GM19372 (cell line): ENCODE results near the gene TMOD2.
A peak's percentile ranks its signal among the peaks of the same experiment; 100 is the strongest.

Source experiments
- ATAC-seq: cut with Tn5 transposase; IDR thresholded peaks from one replicate; pipeline ENCODE4 v1.9.1; 2021; ENCODE audit warnings: mild to moderate bottlenecking, low read depth, moderate library complexity; ENCODE audit not compliant: unreplicated experiment

The TMOD2 gene

DNA sequence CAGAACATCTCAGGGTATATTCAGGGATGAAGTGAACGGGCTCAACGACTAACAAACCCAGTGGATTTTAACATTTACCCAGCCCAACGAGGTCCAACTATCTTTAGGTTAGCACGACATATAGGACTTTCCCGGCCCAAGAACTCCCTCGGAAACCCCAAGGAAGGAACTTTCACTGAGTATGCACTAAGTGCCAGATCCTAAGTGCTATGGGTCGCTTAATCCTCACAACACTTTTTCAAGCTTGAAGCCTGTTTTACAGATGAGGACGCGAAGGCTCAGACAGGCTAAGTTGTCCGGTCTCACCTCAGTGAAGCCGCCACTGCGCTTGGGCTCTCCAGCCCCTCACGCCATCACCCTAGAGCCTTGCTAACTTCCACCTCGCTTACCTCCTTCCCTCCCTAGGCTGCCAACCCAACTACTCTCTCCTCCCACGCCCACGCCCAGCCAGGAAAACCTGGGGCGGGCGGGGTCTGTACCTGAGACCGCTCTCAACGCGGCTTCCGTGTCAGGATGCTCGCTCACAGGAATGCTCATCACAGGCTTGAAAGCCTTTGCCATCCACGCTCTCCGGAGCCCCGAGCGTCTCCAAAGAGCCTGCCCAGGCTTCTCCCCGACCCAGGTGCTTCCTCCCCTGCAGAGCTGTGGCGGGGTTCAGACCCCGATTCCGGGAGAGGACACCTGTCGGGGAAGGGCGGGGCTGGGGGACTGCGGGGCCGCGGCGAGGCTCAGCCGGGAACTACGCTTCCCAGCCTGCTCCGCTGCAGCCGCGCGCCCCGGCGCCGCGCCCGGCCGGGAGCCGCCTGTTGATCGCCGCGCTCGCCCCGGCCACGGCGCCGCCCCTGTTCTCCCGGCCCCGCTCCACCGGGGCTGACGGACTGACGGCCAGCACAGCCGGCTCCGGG is at the start of gene TMOD2:
Gene TMOD2, plus strand, starts transcription at position 806 of the 905 bp plus-strand sequence. CDS start 14,845 bp downstream, outside the sequence.
- peak; percentile 70 for ATAC-seq

DNA sequence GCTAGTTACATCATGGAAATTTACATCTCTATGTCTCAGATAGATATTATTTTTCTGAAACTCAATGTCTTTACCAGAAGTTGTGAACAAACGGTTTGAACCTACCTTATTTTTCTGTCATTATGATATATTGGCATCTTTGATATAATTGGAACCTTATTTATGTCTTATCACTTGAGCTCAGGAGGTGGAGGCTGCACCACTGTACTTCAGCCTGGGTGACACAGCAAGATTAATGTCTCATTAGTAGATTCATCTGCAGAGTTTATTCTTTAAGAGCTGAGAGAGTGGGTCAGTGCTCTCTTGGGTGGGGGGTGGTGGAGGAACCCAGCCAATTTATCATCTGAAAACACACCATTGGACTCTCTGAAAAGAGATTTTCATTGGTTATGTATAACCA is 48.7 kb upstream of the TMOD2 start:
- ATAC-seq, result no peak

DNA sequence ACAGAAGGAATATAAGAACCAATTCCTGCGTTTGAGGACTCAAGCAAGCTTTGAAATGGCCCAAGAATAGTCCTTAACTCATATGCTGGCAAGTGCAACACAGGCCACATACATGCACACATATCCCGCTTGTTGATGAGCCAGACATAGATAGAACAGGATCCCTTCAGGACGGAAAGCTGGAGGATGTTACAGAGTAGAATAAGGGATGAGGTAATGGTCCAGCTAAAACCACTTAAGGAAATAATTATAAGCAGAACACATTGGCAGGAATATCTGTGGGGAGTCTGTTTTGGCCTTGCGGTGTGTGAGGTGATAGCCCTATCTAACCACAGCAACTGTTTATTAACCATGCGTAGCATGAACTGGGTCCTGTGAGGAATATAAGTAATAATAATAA is 45.1 kb upstream of the TMOD2 start:
- ATAC-seq, result no peak

DNA sequence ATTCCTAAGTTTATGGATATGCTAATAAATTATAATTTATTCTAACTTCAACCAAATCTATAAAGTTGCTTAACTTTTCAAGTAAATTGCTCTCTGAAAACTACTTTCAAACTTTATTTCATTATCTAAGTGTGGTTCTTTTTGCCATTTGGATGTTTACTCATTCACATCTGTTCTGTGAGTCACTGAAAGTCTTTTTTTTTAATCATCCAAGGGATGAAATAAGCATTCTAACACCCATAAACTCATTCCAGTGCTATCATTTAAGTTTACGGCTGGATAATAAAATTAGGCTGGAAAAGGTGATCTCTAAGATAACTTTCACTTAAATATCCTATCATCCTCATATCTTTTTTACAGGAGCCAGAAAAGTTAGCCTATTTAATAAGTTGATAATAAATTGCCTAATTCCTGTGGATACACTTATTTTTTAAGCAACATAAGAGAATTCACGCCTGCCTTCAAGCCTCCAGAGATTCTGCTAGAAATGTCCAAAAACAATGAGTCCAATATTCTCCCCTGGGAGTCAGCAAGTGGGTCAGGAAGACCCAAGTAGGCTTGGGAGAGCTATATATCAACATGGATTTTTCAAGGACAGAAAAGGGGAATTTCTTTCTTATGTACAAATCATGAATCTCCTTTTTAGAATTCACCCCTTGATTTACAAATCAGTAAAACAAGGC is 44.3 kb upstream of the TMOD2 start:
- no peak for ATAC-seq

DNA sequence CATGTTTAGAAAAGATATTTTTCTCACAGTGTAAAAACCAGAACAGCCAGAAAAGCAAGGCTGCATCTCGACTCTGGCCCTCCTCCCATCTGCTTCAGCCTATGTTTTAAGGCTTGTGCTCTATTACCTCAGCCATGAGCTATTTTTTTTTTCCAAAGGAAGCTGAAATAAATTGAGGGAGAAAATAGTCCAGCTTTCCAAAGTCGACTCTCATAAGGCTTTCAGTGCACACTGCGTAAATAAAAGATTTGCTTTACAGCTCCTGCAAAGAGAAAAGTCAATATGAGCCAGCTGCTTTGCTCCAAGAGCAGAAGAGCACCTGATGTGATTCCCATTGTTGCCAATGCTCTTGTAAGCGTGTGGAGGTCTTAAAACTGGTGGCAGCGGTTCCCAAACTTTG is 43.4 kb upstream of the TMOD2 start:
- no peak for ATAC-seq

DNA sequence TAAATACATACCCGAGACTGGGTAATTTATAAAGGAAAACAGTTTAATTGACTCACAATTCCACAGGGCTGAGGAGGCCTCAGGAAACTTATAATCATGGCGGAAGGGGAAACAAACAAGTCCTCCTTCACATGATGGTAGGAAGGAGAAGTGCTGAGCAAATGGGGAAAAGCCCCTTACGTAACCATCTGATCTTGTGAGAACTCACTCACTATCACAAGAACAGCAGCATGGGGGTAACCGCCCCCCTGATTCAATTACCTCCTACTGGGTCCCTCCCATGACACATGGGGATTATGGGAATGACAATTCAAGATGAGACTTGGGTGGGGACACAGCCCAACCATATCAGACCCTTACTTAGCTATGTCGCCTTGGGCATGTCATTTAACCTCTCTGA is 42.4 kb upstream of the TMOD2 start:
- no peak for ATAC-seq

DNA sequence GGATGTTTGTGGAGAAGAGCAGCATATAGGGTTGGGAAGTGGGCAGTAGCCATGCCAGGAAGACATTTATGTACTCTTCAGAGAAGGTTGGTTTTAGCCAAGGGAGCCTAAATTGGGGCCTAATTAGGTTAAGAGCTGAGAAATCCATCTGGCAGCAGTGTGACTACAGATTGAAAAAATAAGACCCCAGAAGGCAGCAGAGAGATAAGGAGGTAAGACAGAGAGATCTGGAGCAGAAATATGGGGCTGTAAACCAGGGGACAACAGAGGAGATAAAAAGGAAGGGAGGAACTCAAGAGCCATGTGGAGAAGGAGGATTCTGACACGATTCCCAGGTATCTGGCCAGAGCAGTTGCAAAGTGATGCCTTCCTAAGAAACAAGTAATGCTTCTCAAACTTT is 37.2 kb upstream of the TMOD2 start:
- no peak for ATAC-seq

DNA sequence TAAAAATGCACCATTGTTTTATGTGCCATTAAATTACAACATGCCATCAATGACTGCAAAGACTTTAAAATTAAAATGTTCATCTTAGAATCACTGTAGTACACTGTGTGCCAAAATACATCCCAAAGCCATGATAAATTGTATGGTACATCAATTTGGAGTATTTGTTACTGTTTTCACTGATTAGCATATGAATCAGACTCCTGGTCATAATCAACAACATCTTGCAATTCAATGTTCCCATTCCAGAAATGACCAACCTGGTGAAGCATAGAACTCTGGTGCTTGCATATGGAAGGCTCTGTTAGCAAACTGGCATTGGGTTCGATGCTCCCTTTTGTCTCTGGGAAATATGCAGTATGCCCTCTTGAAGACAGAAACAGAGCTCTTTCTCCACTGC is 36.5 kb upstream of the TMOD2 start:
- no peak for ATAC-seq

DNA sequence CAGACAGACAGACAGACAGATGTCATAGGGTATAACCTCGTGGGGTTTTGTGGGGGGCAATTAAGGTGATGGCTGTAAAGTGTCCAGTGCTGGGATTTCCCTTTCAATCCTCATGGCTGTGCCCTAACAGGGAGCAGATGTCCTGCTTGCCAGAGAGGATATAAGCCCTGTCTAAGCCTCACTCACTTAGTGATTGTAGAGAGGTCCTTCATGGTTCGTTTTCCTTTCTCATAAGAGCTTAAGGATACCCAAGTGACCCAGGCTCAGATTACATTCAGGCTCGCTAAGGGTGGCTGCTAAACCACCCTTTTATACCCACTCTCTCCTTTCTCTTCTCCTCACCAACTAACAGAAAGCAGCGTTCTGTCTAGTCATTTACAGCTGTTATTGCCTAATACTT is 33.2 kb upstream of the TMOD2 start:
- ATAC-seq, result no peak

DNA sequence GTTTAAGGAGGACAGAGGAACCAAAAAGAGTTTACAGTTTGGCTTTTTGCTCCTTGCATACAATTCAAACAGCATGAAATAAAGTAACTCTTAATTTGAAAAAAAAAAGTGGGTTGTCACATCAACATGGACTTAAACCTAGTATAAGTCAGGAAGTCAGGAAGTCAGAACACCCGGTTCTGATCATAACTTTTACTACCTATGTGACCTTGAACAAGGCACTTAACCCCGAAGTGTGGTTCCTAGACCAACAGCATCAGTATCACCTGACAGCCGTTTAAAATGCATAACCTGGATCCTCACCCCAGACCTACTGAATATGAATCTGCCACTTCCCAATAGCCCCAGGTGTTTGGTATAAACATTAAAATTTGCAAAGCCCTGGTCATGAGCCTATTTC is 32.7 kb upstream of the TMOD2 start:
- no peak for ATAC-seq

DNA sequence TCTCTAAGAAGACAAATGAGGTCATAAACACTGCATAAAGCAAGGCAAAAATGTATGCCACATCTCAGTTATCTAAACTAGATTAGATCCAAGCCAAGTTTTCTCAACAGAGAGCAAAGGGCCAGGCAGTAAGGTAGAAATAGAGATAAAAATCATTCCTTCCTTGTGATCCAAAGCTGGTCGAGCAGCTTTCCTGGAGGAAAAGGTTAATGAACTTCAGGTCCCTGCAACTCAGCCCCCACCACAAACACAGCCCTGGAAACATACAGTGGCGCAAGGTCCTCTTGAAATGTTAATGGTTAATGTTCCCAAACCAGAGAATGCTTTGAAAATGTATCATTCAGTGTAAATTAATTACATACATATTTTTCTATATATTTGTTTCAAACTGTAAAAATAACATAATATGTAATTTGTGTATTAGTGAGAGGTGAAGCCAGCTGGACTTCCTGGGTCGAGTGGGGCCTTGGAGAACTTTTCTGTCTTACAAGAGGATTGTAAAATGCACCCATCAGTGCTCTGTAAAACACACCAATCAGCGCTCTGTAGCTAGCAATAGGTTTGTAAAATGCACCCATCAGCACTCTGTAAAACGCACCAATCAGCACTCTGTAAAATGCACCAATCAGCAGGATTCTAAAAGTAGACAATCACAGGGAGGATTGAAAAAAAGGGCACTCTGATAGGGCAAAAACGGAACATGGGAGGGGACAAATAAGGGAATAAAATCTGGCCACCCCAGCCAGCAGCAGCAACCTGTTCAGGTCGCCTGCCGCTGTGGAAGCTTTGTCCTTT is 31.0 kb upstream of the TMOD2 start:
- ATAC-seq, result no peak

DNA sequence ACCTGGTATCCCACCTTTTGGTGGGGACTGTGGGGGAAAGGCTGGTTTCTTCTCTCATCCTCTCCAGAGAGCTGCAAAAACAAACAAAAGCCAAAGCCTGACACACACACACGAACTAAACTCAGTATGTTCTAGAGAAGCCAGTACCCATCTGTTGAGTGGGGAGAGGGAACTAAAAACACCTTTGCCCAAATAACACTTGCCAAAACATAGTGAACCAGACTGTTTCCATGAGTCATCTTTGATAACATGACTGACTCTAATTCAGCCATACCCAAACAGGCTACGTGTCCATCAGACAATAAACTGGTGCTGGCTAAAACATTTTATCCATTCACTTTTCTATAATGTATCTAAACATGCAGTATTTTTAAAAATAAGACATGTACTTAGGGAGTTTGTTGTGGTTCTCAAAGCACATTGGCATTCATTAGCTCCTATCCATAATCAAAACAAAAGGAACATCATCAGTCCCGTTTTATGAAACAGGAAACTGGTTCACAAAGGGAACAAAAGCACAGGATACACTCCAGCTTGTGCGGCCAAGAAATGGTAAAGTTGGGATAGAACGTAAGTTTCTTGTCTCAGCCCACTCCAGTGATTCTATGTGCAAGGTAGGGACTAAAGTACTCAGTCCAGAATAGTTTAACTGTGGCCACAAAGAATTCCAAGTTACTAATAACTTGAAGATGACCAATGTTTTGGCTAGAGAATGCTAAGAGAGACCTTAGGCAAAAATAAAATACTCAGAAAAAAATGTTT is 30.0 kb upstream of the TMOD2 start:
- no peak for ATAC-seq

DNA sequence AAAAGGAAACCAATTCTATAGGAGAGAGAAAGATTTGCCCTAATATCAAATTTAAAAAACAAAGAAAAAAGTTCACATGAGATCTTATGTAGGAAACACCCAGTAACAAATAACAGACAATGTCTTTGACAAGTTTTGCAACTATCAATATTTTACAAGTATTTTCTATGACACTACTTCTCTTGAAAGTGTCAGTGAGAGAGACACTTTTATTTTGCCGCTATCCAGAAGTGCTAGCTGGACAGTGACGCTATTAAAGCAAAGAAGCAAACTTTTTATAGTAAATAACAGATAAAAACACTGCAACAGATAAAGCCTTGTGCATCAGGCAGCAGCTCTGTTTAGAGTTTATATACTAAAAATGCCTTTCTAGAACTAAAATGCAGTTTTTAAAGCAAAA is 27.2 kb upstream of the TMOD2 start:
- ATAC-seq, result no peak

DNA sequence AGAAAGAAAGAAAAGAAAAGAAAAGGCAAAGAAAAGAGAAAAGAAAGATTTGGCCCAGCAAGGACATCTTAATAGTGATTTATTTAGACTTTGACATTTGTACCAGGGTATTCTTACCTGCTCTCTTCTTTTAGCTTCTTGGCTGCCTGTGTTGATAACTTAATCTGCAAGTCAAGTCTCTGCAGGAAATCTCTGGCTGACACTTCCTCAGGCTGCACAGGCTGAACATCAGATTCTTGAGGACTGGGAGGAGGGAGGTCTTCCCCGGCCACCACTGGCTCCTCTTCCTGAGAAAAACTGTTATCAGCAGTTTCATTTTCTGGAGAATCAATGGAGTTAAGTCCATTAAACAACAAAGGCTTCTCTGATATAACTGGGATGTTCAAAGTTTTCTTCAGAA is 26.7 kb upstream of the TMOD2 start:
- no peak for ATAC-seq

DNA sequence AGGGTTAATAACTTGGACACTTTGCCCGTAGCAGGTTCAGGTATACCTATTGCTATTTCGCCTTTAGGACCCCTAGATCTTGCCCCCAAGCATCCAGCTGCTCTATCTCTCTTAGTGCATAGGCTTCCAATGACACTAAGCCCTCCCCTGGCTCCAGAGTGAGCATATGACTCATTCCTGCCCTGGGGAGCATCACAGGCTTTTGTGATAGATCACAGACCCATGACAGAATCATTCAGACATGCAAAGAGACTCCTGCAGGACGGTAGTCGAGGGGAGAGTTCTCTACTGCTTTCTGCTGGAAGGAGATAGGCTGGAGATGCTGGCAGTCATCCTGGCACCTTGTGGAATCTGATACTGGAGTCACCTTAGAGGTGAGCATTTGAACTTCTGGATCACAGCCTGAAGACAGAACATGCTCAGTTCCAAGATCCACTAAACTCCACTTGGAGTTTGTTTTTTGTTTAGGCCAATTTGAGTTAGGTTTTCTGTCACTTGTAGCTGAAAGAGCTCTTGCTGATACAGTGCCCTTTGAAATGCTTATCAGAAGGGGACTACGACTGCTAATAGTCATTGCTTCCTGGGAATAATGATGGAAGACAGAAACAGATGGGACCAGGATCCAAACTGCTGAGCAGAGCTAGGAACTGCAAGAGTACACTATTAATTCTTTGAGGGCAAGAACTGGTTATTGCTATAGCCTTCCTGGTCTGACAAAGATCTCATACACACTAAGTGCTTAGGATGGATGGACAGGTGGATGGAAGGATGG is 24.9 kb upstream of the TMOD2 start:
- no peak for ATAC-seq

DNA sequence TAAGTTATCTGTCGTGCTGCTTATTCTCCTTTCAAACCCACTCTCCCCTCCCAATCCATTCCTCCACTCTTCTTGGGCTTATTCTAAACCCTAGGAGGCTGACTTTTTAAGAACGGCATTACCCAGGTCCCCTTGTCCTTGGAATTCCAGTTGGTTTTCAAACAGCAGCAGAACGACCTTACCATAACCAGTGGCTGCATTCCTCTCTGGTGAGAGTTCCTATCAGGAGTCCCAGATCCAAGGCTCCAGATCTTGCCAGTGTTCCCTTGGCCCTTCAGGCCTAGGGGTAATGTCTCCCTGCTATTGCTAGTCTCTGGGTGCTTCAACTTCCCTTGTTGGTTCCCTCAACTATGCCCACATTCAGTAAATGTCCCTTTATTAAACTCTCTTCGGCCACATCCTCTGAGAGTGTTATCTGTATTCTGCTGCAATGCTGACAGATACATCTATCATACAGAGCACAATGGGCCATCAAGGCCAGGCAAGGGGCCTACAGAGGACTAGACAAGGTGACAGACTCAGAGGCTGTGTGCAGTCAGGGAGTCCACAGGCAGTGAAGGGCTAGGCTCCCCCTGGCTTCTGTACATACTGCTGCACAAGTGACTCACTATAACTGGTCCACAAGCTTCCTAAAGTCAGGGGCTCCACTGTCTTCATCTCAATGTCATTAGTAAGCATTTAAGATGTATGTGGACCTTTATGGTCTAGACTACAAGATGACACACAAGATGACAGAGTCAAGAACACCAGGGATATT is 24.1 kb upstream of the TMOD2 start:
- ATAC-seq, result no peak

DNA sequence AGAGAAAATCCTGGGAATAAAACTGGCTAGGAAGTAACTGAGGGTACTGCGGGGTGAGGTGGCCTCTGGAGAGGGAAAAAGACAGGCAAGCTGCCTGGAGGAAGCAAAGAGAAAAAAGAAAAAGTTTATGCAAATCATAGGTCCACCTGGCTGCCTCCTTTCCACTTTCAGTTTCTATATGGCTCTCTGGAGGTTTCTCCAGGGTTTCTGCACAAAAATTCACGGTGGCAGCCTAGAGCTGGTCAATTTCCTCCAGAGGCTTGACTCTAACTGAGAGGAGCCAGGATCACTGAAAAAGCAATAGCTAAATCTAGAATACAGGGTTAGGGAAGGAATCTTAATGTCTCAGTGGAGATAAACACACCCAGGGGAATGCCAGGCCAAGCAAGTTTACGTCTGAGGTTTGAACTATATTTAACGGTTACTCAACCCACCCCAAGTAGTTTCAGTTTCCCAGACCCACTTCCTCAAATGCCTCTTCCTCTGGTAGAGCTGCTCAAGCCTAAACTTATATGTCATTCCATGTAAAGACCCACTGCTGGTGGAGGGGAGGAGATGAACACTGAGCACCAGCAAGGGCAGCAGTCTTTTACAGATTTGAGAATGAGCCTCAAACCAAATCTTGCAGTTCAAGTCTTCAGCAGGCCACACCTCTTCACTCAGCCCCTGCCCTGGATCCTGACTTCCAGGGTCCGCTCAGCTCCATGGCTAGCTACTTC is 19.7 kb upstream of the TMOD2 start:
- peak; percentile 60 for ATAC-seq

DNA sequence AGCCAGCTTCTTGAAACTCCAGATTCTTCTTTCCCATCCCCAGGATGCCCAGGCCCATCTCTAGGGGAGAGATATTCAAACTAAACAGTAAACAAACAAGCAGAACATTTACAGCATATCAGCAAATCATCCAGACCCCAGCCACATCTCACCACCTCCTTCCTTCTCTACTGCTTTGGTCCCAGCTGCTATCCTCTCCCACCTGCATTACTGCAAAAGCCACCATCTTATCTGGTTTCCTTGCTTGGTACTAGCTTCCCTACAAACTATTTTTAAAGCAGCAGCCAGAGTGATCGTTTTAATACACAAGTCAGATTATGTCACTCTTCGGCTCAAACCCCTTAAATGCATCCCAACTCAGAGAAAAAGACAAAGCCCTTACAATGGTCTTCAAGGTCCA is 18.8 kb upstream of the TMOD2 start:
- ATAC-seq, result no peak
